ENCODE measurements around the gene C1R. TPM values are rescaled to one million over a fixed set of nuclear protein-coding genes. Genes with fewer than 3 reads are reported as not detected.

The C1R gene
- total RNA-seq: 1 to 10 TPM; 2.2 to 3.5 TPM

- DNase-seq: peak; percentile 80
- H3K36me3 Mint-ChIP-seq (ENCODE audit: low read depth): no peaks in the 10 kb centered on the region
- no peaks in the 10 kb centered on the region for H3K9me3 Mint-ChIP-seq
- POLR2A ChIA-PET: no interaction called here
- H3K4me1 Mint-ChIP-seq: peaks cover 8% of the 10 kb centered on the region
- H3K27ac Mint-ChIP-seq: peak within 1 kb of the TSS; percentile 80
- CTCF ChIA-PET: interaction anchor here (0.9 to 2.9 kb wide), 3 partner anchors 16 to 49 kb away, joined by 3 to 18 read pairs (median 4); partner anchors contain the start of gene C1RL
- peak within 1 kb of the TSS; percentile 71 for H3K4me3 Mint-ChIP-seq
- peaks cover 4% of the 10 kb centered on the region for H3K27me3 Mint-ChIP-seq
Measured at GRCh38 chr12:7092229-7092985, at the start of gene C1R. Gene C1R (minus strand): TSS chr12:7092445. CDS start chr12:7092388, 57 bp downstream.

GRCh38 chr12:7141351-7142005 lies 49.2 kb upstream of the C1R start:
- H3K9me3 Mint-ChIP-seq: no peaks in the 10 kb centered on the region
- ChIA-PET CTCF (interaction anchor here (0.9 to 1.7 kb wide), 5 partner anchors 10 to 272 kb away, joined by 3 to 4 read pairs (median 4); no protein-coding TSS in a partner anchor), POLR2A (no interaction called here)
- no peak for DNase-seq
- H3K27ac Mint-ChIP-seq: no peak overlapping the region
- peaks cover 7% of the 10 kb centered on the region for H3K4me1 Mint-ChIP-seq
- no peaks in the 10 kb centered on the region for H3K27me3 Mint-ChIP-seq
- H3K4me3 Mint-ChIP-seq: no peak overlapping the region
- H3K36me3 Mint-ChIP-seq (ENCODE audit: low read depth): peaks cover 62% of the 10 kb centered on the region

GRCh38 chr12:7139200-7139599 lies 47.0 kb upstream of the C1R start:
- no peak for DNase-seq
- Mint-ChIP-seq H3K27me3 (no peaks in the 10 kb centered on the region), H3K27ac (no peak overlapping the region), H3K36me3 (ENCODE audit: low read depth) (peaks cover 69% of the 10 kb centered on the region), H3K4me1 (peaks cover 7% of the 10 kb centered on the region), H3K9me3 (no peaks in the 10 kb centered on the region), H3K4me3 (no peak overlapping the region)
- CTCF ChIA-PET: interaction anchor here (0.6 to 1.4 kb wide), 3 partner anchors 13 to 325 kb away, joined by 3 read pairs; no protein-coding TSS in a partner anchor
- POLR2A ChIA-PET: interaction anchor here (0.6 kb wide), 1 partner anchor 692 kb away, joined by 3 read pairs; no protein-coding TSS in a partner anchor

GRCh38 chr12:7137908-7138307 lies 45.7 kb upstream of the C1R start:
- no peak for DNase-seq
- Mint-ChIP-seq H3K4me3 (no peak overlapping the region), H3K9me3 (no peaks in the 10 kb centered on the region), H3K4me1 (peaks cover 10% of the 10 kb centered on the region), H3K27ac (no peak overlapping the region), H3K27me3 (no peaks in the 10 kb centered on the region), H3K36me3 (ENCODE audit: low read depth) (peaks cover 71% of the 10 kb centered on the region)
- CTCF ChIA-PET: no interaction called here
- POLR2A ChIA-PET: no interaction called here

GRCh38 chr12:7136676-7137075 lies 44.4 kb upstream of the C1R start:
- ChIA-PET POLR2A (no interaction called here), CTCF (no interaction called here)
- no peaks in the 10 kb centered on the region for H3K9me3 Mint-ChIP-seq
- H3K36me3 Mint-ChIP-seq (ENCODE audit: low read depth): peaks cover 73% of the 10 kb centered on the region
- no peaks in the 10 kb centered on the region for H3K27me3 Mint-ChIP-seq
- H3K4me1 Mint-ChIP-seq: peaks cover 18% of the 10 kb centered on the region
- H3K4me3 Mint-ChIP-seq: no peak overlapping the region
- H3K27ac Mint-ChIP-seq: no peak overlapping the region
- no peak for DNase-seq

GRCh38 chr12:7136071-7136470 lies 43.8 kb upstream of the C1R start:
- CTCF ChIA-PET: interaction anchor here (0.8 kb wide), 1 partner anchor 10 kb away, joined by 3 read pairs; no protein-coding TSS in a partner anchor
- no peak for DNase-seq
- no peaks in the 10 kb centered on the region for H3K27me3 Mint-ChIP-seq
- peaks cover 21% of the 10 kb centered on the region for H3K4me1 Mint-ChIP-seq
- H3K27ac Mint-ChIP-seq: no peak overlapping the region
- H3K4me3 Mint-ChIP-seq: no peak overlapping the region
- H3K36me3 Mint-ChIP-seq (ENCODE audit: low read depth): peaks cover 68% of the 10 kb centered on the region
- POLR2A ChIA-PET: no interaction called here
- no peaks in the 10 kb centered on the region for H3K9me3 Mint-ChIP-seq

- H3K27me3 Mint-ChIP-seq: no peaks in the 10 kb centered on the region
- no peak for DNase-seq
- no peaks in the 10 kb centered on the region for H3K9me3 Mint-ChIP-seq
- H3K4me3 Mint-ChIP-seq: no peak overlapping the region
- H3K4me1 Mint-ChIP-seq: peaks cover 27% of the 10 kb centered on the region
- POLR2A ChIA-PET: no interaction called here
- H3K27ac Mint-ChIP-seq: no peak overlapping the region
- CTCF ChIA-PET: no interaction called here
- peaks cover 58% of the 10 kb centered on the region for H3K36me3 Mint-ChIP-seq (ENCODE audit: low read depth)
Measured at GRCh38 chr12:7134396-7135166, 42.3 kb upstream of the C1R start.

DNA sequence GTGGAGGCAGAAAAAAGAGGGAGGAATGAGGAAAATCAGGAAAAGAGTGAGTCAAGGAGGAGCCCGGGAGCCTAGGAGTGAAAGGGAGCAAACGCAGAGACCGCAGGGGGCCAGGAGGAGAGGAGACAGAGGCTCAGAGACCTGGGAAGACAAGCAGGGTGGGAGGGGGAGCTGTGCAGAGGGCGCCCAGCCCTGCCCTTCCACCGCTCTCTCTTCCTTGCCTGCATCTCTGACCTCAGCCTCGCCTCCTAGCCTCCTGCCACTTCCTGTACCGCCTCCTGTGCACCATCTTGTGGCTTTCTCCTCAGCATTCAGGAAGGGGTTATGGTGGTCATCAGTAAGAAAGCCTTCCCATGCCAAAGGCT lies 39.2 kb upstream of the C1R start:
- H3K4me3 Mint-ChIP-seq: peak overlapping the region; percentile 86
- POLR2A ChIA-PET: no interaction called here
- H3K9me3 Mint-ChIP-seq: no peaks in the 10 kb centered on the region
- peak overlapping the region; percentile 89 for H3K27ac Mint-ChIP-seq
- H3K27me3 Mint-ChIP-seq: no peaks in the 10 kb centered on the region
- DNase-seq: peak; percentile 64
- peaks cover 42% of the 10 kb centered on the region for H3K36me3 Mint-ChIP-seq (ENCODE audit: low read depth)
- CTCF ChIA-PET: interaction anchor here (0.7 to 1.1 kb wide), 2 partner anchors 11 to 258 kb away, joined by 3 to 4 read pairs; partner anchors contain the start of gene SPSB2
- H3K4me1 Mint-ChIP-seq: peaks cover 37% of the 10 kb centered on the region

GRCh38 chr12:7130701-7131501 lies 38.7 kb upstream of the C1R start:
- Mint-ChIP-seq H3K27ac (peak overlapping the region; percentile 89), H3K4me3 (peak overlapping the region; percentile 86), H3K27me3 (no peaks in the 10 kb centered on the region), H3K9me3 (no peaks in the 10 kb centered on the region), H3K36me3 (ENCODE audit: low read depth) (peaks cover 42% of the 10 kb centered on the region), H3K4me1 (peaks cover 37% of the 10 kb centered on the region)
- DNase-seq: peak; percentile 58
- POLR2A ChIA-PET: no interaction called here
- CTCF ChIA-PET: interaction anchor here (0.6 to 1.1 kb wide), 4 partner anchors 11 to 413 kb away, joined by 3 to 4 read pairs (median 4); partner anchors contain the start of gene SPSB2

GRCh38 chr12:7129872-7130691 lies 37.8 kb upstream of the C1R start, which contains the start of gene CLSTN3:
Gene CLSTN3 (plus strand): TSS chr12:7130371. CDS start chr12:7130649, 278 bp downstream.
- Mint-ChIP-seq H3K4me3 (peak within 1 kb of the TSS; percentile 86), H3K27me3 (no peaks in the 10 kb centered on the region), H3K9me3 (no peaks in the 10 kb centered on the region), H3K4me1 (peaks cover 37% of the 10 kb centered on the region), H3K36me3 (ENCODE audit: low read depth) (peaks cover 35% of the 10 kb centered on the region), H3K27ac (peak within 1 kb of the TSS; percentile 89)
- peak; percentile 91 for DNase-seq
- ChIA-PET CTCF (interaction anchor here (0.6 to 1.0 kb wide), 2 partner anchors 22 to 414 kb away, joined by 3 to 4 read pairs; no protein-coding TSS in a partner anchor), POLR2A (no interaction called here)

GRCh38 chr12:7129287-7129871 lies 37.1 kb upstream of the C1R start:
- no peak for DNase-seq
- Mint-ChIP-seq H3K9me3 (no peaks in the 10 kb centered on the region), H3K4me1 (peaks cover 37% of the 10 kb centered on the region), H3K27me3 (no peaks in the 10 kb centered on the region), H3K4me3 (peak overlapping the region; percentile 86), H3K27ac (peak overlapping the region; percentile 89), H3K36me3 (ENCODE audit: low read depth) (peaks cover 29% of the 10 kb centered on the region)
- ChIA-PET CTCF (no interaction called here), POLR2A (no interaction called here)
